A549 treated with dexamethasone at 1 μM for 4 hours (cell line): ENCODE data around the gene ANKRD34B. TPM values are rescaled to one million over a fixed set of nuclear protein-coding genes. Genes with fewer than 3 reads are reported as not detected.

Experiments used
- total RNA-seq: library from RNA; stranded (reverse); fragments of 200-300 nt; extraction: Qiagen RNA extraction; gene quantifications from 5 replicates; pipeline ENCODE4 v1.2.3, GENCODE V29; 2022

Gene ANKRD34B
- 0.05 to 0.14 TPM (median 0.09 TPM) in 5 replicates for total RNA-seq

DNA sequence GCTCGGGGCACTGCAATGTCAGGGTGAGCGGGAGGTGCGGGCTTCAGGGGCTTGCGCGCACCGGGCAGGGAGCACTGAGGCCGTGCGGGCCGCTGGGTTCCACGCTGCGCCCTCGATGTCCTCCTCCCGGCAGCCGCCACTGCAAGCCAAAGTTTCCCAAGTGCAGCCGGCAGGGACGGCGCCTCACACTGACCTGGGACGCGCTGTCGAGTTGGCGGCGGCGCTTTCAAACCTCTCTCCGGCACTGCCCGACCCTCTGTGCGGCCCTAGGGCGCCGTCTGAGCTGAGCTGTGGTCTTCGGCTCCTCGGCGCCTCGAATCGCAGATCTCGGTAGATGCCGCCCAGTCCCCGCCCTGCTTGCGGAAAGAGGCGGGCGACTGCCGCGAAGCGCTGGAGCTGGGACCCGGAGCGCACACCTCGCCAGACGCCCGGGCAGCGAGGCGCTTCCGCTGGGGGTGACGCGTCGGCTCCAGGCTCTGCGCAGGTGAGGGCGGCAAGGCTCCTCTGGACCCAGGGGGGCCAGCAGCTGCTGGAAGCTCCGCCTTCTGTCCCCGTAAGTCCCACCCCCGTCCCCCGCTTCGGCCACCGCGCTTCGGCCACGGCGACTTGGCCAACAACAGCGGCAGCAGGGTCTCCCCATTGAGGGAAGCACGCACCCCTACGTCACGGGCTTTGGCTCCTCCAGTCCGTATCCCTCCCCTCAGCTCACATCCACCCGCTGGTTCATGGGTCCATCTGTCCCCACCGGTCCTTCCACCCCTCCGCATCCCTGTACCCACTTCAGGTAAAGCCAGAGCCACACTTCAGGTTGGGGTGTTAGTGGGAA lies at the start of gene ANKRD34B:
Gene ANKRD34B (minus strand): TSS at position 320 of the 826 bp plus-strand sequence. CDS start 10,261 bp downstream, outside the sequence.

Other genes starting within 250 kb of the ANKRD34B start
- gene ZFYVE16, start 162.2 kb downstream of the ANKRD34B start, total RNA-seq: 14.3 to 18.7 TPM (median 15.7 TPM) in 5 replicates
- 1.3 to 2.0 TPM (median 1.5 TPM) in 5 replicates for gene FAM151B, start 82.2 kb downstream of the ANKRD34B start, total RNA-seq
- 6.0 to 8.4 TPM (median 7.8 TPM) in 5 replicates for gene MSH3, start 84.4 kb upstream of the ANKRD34B start, total RNA-seq
- 50.6 to 64.4 TPM (median 56.6 TPM) in 5 replicates for gene DHFR, start 84.7 kb upstream of the ANKRD34B start, total RNA-seq